Panc1 (cell line): ENCODE measurements around the gene FAM47A.

Experiments
- REST ChIP-seq, 2 experiments: IDR thresholded peaks; 2 replicates each; pipeline ENCODE4 v1.6.1; 2011 to 2012; ENCODE audit warnings: low read depth in 2 of 2, control low read depth in 1 of 2, low read length in 1 of 2, mild to moderate bottlenecking in 1 of 2, moderate library complexity in 1 of 2; ENCODE audit not compliant: insufficient read depth in 1 of 2
- TCF7L2 ChIP-seq: IDR thresholded peaks from 2 replicates; pipeline ENCODE4 v1.6.1; 2011; ENCODE audit warnings: mild to moderate bottlenecking, low read depth, low read length, inconsistent platforms
- TF ChIP-seq, protein P1 (sequence below): fragments of 450-650 bp; IDR thresholded peaks from 2 replicates; pipeline ENCODE4 v1.5.1; 2017; ENCODE audit warnings: mild to moderate bottlenecking

GRCh38 chrX:34130980-34131744 lies 952 bp downstream of the FAM47A start:
- TF ChIP-seq, protein P1, sequence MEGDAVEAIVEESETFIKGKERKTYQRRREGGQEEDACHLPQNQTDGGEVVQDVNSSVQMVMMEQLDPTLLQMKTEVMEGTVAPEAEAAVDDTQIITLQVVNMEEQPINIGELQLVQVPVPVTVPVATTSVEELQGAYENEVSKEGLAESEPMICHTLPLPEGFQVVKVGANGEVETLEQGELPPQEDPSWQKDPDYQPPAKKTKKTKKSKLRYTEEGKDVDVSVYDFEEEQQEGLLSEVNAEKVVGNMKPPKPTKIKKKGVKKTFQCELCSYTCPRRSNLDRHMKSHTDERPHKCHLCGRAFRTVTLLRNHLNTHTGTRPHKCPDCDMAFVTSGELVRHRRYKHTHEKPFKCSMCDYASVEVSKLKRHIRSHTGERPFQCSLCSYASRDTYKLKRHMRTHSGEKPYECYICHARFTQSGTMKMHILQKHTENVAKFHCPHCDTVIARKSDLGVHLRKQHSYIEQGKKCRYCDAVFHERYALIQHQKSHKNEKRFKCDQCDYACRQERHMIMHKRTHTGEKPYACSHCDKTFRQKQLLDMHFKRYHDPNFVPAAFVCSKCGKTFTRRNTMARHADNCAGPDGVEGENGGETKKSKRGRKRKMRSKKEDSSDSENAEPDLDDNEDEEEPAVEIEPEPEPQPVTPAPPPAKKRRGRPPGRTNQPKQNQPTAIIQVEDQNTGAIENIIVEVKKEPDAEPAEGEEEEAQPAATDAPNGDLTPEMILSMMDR: no peak
- TF ChIP-seq TCF7L2 (no peak), REST (IDR thresholded peaks at IDR 0.05; ENCODE audit: insufficient read depth in 1 of 2, low read depth in 2 of 2, low read length in 1 of 2) (no peak)
